Coronary artery (tissue), 2 donors: Measurements from ENCODE around the gene ANKDD1A.

ENCODE experiments used
- DNase-seq: peaks from one replicate; pipeline ENCODE4 v3.0.0-alpha.2; 2017; ENCODE audit warnings: low spot score
- H3K27ac ChIP-seq, 2 donors: fragments of 200-600 bp; sonication (generic); one replicate each; pipeline ENCODE4 v1.5.1; 2016 to 2019
- H3K4me3 ChIP-seq: fragments of 200-600 bp; sonication (generic); 2 replicates; pipeline ENCODE4 v1.5.1; 2016; ENCODE audit warnings: mild to moderate bottlenecking, moderate library complexity
- CTCF ChIP-seq: fragments of 200-600 bp; sonication (generic); IDR thresholded peaks from one replicate; pipeline ENCODE4 v1.5.1; 2019; ENCODE audit warnings: antibody characterized with exemption

The ANKDD1A gene

GRCh38 chr15:64993290-64993689 is 81.6 kb downstream of the ANKDD1A start:
- TF ChIP-seq CTCF: no peak
- no peak overlapping the region for H3K4me3 ChIP-seq
- H3K27ac ChIP-seq: no peak overlapping the region
- DNase-seq: no peak

DNA sequence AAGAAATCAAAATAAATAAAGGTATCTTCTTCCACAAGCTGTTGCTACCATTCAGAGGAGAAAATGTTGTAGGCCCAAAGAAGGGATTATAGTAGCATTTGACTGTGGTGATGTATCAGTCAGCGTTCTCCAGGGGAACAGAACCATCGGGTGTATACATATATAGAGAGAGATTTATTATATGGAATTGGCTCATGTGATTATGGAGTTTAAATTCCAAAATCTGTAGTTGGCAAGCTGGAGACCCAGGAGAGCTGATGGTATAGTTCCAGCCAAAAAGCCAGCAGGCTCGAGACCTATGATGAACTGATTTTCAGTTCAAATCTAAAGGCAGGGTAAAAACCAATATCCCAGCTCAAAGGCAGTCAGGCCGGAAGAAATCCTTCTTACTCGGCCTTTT is 85.4 kb downstream of the ANKDD1A start:
- no peak overlapping the region for H3K27ac ChIP-seq
- TF ChIP-seq CTCF: no peak

DNA sequence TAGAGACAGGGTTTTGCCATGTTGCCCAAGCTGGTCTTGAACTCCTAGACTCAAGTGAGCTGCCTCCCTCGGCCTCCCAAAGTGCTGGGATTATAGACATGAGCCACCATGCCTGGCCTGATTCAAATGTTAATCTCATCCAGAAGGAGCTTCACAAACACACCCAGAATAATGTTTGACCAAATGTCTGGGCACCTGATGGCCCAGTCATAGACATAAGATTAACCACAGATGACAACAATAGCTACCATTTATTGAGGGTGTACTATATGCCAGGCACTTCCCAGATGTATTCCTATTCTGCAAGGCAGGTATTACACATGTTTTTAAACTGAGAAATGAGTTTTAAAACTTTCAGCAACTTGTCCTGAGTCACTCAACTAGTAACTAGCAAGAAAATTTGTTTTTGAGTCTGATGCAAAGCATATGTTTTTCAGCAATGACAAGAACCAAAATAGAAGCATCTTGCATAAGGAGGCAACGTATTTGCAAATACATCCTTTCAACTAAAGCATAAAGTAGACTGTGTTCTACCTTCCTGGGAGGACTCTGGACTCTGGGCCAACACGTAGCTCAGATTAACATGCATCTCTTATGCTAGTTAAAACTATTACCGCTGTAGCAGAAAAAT is 86.2 kb downstream of the ANKDD1A start:
- Histone ChIP-seq H3K4me3 (no peak overlapping the region), H3K27ac (no peak overlapping the region)
- no peak for TF ChIP-seq CTCF
- no peak for DNase-seq

More for the DNA sequence above, 85.4 kb downstream of the ANKDD1A start:
- no peak for DNase-seq
- H3K4me3 ChIP-seq: no peak overlapping the region

DNA sequence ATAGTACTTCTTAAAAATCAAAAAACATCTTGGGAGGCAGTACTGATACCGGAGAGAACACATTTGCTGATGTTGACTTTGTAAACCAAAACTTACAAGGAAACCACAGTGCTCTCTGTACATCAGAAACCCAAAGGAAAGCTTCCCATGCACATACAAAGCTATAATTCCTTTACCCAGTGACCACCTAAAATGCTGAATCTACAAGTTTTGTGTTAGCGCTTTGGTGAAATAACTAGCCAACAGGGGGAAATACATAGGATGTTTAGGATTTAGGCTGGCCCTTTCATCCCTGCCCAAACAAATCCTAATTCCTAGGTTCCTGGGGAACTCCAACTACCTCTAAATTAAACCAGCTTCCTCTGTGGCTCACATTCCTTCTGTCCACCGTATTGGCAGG is 93.3 kb downstream of the ANKDD1A start:
- DNase-seq: no peak
- Histone ChIP-seq H3K4me3 (no peak overlapping the region), H3K27ac (no peak overlapping the region)
- no peak for TF ChIP-seq CTCF

DNA sequence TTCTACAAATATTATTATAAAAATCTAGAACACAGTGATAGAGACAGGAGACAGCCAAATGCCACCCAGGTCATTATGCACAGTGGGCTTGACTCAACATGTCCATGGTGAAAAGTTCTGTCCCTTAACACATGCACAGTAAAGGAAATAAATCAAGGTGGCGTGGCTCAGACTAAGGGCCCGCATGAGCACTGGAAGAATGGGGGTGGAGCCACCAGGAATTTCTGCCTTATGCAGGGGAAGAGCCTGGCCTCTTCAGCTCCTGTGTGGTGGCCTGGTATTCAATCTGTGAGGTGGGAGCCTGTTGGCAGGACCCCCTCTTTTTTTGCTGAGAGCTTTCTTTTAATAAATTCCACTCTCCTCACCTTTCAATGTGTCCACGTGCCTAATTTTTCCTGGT is 95.2 kb downstream of the ANKDD1A start:
- no peak for TF ChIP-seq CTCF
- no peak for DNase-seq
- Histone ChIP-seq H3K4me3 (no peak overlapping the region), H3K27ac (no peak overlapping the region)
